NK-92 treated with Interleukin-12 subunit alpha and Interleukin-12 subunit beta, amount 100 ng/mL, for 24 hours (cell line): ENCODE results near the gene TREML4.

Experiments
- DNase-seq: peaks from one replicate; lab custom pipeline; 2025; lab: John Stamatoyannopoulos, UW

The TREML4 gene

DNA sequence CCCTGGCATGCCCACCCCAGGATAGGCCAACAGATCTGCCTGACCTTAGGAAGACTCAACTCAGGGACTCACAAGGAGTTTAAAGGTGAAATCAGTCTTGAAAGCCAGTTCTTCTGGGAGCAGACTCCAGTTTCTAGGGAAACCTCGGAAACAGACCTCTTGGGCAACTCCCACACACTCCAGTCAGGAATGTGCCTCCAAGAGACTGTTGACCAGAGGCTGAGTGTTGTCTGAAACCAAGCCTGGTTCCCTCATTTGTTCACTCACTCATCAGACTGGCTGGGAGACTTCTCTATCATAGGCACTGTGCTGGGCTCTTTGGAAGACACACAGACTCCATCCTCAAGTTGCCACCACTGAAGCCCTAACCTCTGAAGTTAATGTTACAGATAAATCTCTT is 56.6 kb downstream of the TREML4 start:
- DNase-seq = no peak

DNA sequence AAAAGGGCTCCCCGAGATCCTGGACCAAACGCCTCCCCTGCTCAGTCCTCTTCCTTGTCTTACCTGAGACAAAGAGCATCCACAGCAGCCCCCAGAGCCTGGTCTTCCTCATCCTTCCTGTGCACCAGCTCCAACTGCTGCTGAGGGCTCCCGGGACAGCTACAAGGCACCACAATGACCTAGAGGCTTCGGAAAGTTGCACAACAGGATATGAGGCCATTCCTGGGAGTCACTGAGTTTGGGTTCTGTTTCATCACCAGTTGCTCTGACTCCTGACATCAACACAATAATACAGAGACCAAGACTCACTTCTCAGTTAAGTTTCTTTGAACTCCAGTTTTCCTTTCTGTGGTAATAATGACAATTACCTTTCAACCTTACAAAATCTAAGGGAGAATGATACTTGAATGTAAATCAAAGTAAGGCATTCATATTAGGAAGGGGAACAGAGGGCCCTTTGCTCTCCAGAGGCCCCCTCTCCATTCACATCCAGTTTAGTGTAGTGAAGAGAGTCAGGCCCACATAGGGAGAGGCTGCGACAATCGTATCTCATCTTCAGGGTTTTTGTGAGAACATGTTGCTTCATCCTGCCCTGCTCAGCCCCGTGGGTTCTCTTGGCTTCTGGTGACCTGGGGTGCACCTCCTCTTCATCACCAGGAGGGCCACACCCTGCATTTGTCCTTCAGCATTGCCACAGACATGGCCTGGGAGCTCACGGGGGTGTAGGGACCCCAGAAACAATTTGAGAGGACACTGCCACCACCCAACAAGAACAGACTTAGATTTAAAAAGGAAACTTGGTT is 58.6 kb downstream of the TREML4 start, which contains the start of gene TREM1:
TREM1 (minus strand) TSS at position 139 of the 803 bp plus-strand sequence; CDS start at position 112, 27 bp downstream.
- peak; percentile 63 for DNase-seq

DNA sequence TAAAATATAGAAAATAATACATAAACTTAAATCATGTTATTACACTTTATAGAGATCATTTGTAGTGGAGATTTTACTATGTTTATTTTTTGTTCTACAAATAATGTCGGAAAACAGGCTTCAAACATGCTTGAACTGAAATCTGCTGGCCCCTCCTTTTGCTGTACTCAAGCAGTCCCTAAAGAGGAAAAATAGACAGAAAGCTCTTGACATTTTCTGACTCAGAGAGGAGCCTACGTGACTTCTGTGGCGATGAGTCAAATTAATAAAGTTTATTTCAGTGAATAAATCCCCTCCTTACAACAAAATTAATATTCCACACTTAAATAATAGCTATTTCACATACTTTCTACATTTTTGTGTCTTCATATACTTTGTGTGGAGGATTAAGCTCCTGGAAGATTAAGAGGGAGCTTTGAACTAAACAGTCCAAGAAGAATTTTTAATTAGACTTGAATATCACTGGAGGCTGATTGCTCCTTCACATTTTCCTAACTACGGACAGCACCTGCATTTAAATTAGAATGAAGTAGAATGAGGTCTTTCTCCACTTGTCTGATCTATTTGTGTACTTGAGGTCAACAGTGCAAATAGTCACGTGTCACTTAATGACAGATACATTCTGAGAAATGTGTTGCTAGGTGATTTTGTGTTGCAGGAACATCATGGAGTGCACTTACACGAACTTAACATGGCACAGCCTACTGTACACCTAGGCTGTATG is 60.0 kb downstream of the TREML4 start:
- DNase-seq = no peak
